ENCODE measurements around the gene TSPOAP1. TPM values are rescaled to one million over a fixed set of nuclear protein-coding genes. Genes with fewer than 3 reads are reported as not detected.

TSPOAP1 gene
- total and polyA plus RNA-seq, 2 of the 13 experiments (the other 11 are each of a cell fraction or from before 2014, with no cell fraction given) = not detected

DNA sequence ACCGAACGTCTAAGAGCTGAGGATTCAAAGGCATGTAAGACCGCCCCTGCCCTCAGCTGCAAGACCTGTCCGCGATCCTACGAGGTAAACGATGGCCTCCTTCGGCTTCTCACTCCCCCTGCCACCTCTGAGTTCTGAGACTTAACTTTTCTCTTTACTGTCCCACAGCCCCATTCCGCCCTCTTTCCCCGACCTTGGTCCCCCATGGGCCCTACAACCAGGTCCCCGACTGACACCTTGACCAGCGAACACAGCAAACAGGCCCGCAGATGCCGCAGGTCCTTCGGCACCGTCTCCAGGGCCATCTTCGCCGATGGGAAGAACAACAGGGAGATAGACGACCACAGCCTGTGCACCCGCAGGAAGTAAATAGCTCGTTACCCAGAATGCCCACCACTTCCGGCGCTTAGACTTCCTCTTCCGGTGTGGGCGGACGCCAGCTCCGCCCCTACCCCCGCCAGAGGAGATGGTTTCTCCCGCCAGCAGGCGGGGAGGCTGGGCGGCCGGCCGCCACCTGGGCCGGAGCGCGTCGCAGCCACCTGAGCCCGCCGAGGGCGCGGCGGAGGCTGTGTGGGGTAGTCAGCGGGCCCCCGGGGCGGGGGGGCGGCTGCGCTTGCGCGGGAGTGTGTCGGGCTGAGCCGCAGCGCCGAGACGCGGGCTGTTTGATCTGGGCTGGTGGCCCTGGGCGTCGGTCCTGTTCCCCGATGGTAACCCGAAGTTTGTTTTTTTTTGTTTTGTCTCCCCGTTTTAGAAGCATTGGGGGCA, 23.4 kb upstream of the TSPOAP1 start, which contains the start of gene SUPT4H1 (continued):
- TF ChIP-seq SRY (CRISPR knock-in tag; IDR thresholded peaks at IDR 0.05) = peak; percentile 29; the same call in 1 of the 2 replicates
- TF ChIP-seq HNRNPLL (IDR thresholded peaks at IDR 0.05; ENCODE audit: low read depth, low read length, poor library complexity, severe bottlenecking) = peak; percentile 77
- TF ChIP-seq, protein P1, sequence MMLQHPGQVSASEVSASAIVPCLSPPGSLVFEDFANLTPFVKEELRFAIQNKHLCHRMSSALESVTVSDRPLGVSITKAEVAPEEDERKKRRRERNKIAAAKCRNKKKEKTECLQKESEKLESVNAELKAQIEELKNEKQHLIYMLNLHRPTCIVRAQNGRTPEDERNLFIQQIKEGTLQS (CRISPR knock-in tag; IDR thresholded peaks at IDR 0.05) = no peak; the same call in 1 of the 2 replicates
- TF ChIP-seq IKZF4 (CRISPR knock-in tag; IDR thresholded peaks at IDR 0.05; ENCODE audit: borderline replicate concordance, low read depth, not compliant biosample characterization) = no peak
- TF ChIP-seq MYNN (CRISPR knock-in tag; IDR thresholded peaks at IDR 0.05; ENCODE audit: low read depth) = no peak
- TF ChIP-seq, protein P2, sequence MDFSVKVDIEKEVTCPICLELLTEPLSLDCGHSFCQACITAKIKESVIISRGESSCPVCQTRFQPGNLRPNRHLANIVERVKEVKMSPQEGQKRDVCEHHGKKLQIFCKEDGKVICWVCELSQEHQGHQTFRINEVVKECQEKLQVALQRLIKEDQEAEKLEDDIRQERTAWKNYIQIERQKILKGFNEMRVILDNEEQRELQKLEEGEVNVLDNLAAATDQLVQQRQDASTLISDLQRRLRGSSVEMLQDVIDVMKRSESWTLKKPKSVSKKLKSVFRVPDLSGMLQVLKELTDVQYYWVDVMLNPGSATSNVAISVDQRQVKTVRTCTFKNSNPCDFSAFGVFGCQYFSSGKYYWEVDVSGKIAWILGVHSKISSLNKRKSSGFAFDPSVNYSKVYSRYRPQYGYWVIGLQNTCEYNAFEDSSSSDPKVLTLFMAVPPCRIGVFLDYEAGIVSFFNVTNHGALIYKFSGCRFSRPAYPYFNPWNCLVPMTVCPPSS (IDR thresholded peaks at IDR 0.05) = no peak
- no peak; the same call in 1 of the 2 replicates for TF ChIP-seq NFATC3 (CRISPR knock-in tag; IDR thresholded peaks at IDR 0.05)
- TF ChIP-seq ZNF331 (CRISPR knock-in tag; IDR thresholded peaks at IDR 0.05) = peak; percentile 81; the same call in 1 of the 2 replicates
- TF ChIP-seq HMGA1 (CRISPR knock-in tag; conservative IDR thresholded peaks at IDR 0.05) = no peak
- TF ChIP-seq KMT2A (CRISPR knock-in tag; IDR thresholded peaks at IDR 0.05) = peak; percentile 98
- peak; percentile 87; the same call in 1 of the 2 replicates for TF ChIP-seq KDM4B (CRISPR knock-in tag; IDR thresholded peaks at IDR 0.05)
- peak; percentile 96 for TF ChIP-seq ZNF891 (CRISPR knock-in tag; IDR thresholded peaks at IDR 0.05)
- TF ChIP-seq, protein P3, sequence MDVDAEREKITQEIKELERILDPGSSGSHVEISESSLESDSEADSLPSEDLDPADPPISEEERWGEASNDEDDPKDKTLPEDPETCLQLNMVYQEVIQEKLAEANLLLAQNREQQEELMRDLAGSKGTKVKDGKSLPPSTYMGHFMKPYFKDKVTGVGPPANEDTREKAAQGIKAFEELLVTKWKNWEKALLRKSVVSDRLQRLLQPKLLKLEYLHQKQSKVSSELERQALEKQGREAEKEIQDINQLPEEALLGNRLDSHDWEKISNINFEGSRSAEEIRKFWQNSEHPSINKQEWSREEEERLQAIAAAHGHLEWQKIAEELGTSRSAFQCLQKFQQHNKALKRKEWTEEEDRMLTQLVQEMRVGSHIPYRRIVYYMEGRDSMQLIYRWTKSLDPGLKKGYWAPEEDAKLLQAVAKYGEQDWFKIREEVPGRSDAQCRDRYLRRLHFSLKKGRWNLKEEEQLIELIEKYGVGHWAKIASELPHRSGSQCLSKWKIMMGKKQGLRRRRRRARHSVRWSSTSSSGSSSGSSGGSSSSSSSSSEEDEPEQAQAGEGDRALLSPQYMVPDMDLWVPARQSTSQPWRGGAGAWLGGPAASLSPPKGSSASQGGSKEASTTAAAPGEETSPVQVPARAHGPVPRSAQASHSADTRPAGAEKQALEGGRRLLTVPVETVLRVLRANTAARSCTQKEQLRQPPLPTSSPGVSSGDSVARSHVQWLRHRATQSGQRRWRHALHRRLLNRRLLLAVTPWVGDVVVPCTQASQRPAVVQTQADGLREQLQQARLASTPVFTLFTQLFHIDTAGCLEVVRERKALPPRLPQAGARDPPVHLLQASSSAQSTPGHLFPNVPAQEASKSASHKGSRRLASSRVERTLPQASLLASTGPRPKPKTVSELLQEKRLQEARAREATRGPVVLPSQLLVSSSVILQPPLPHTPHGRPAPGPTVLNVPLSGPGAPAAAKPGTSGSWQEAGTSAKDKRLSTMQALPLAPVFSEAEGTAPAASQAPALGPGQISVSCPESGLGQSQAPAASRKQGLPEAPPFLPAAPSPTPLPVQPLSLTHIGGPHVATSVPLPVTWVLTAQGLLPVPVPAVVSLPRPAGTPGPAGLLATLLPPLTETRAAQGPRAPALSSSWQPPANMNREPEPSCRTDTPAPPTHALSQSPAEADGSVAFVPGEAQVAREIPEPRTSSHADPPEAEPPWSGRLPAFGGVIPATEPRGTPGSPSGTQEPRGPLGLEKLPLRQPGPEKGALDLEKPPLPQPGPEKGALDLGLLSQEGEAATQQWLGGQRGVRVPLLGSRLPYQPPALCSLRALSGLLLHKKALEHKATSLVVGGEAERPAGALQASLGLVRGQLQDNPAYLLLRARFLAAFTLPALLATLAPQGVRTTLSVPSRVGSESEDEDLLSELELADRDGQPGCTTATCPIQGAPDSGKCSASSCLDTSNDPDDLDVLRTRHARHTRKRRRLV (CRISPR knock-in tag; IDR thresholded peaks at IDR 0.05) = peak; percentile 87
- TF ChIP-seq, protein P4, sequence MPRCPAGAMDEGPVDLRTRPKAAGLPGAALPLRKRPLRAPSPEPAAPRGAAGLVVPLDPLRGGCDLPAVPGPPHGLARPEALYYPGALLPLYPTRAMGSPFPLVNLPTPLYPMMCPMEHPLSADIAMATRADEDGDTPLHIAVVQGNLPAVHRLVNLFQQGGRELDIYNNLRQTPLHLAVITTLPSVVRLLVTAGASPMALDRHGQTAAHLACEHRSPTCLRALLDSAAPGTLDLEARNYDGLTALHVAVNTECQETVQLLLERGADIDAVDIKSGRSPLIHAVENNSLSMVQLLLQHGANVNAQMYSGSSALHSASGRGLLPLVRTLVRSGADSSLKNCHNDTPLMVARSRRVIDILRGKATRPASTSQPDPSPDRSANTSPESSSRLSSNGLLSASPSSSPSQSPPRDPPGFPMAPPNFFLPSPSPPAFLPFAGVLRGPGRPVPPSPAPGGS (CRISPR knock-in tag; IDR thresholded peaks at IDR 0.05) = peak; percentile 98
- no peak for TF ChIP-seq CHD4 (IDR thresholded peaks at IDR 0.05; ENCODE audit: borderline replicate concordance, low read length)
- 0 out of 2 replicates have a peak, but pooled peaks have one; percentile 66 for TF ChIP-seq ZNF550 (CRISPR knock-in tag; IDR thresholded peaks at IDR 0.05; ENCODE audit: borderline replicate concordance)
- peak; percentile 80 for TF ChIP-seq ZFY (CRISPR knock-in tag; IDR thresholded peaks at IDR 0.05)
- no peak for TF ChIP-seq SP1 (IDR thresholded peaks at IDR 0.05)
- TF ChIP-seq SP1 (CRISPR knock-in tag; IDR thresholded peaks at IDR 0.05) = peak; percentile 96
- TF ChIP-seq NFRKB (IDR thresholded peaks at IDR 0.05) = no peak
- TF ChIP-seq ARNTL (CRISPR knock-in tag; IDR thresholded peaks at IDR 0.05) = peak; percentile 88
- TF ChIP-seq RELA (CRISPR knock-in tag; IDR thresholded peaks at IDR 0.05) = peak; percentile 90
- TF ChIP-seq NCOA2 (CRISPR knock-in tag; IDR thresholded peaks at IDR 0.05) = peak; percentile 75

All from HepG2 (cell line).